ENCODE results near the gene TRIM17.

The TRIM17 gene

GRCh38 chr1:228364706-228365213, 51.9 kb downstream of the TRIM17 start:
- no peak overlapping the region for H3K27ac ChIP-seq (ENCODE audit: low read depth, low read length)
- no peaks in the 10 kb centered on the region for H3K27me3 ChIP-seq (ENCODE audit: insufficient read depth, low read length)
- H2AFZ ChIP-seq (ENCODE audit: low read length, unreplicated experiment): no peak overlapping the region
- H3K36me3 ChIP-seq (ENCODE audit: insufficient read depth, low read length): no peaks in the 10 kb centered on the region
- H3K4me1 ChIP-seq (ENCODE audit: control insufficient read depth, insufficient read depth, low read length, unreplicated experiment): no peaks in the 10 kb centered on the region
- no peak overlapping the region for H3K4me3 ChIP-seq (ENCODE audit: low read depth, low read length)
- H3K79me2 ChIP-seq (ENCODE audit: control insufficient read depth, insufficient read depth, low read length, unreplicated experiment): no peaks in the 10 kb centered on the region

GRCh38 chr1:228364068-228364705, 52.5 kb downstream of the TRIM17 start:
- Histone ChIP-seq H3K36me3 (ENCODE audit: insufficient read depth, low read length) (no peaks in the 10 kb centered on the region), H2AFZ (ENCODE audit: low read length, unreplicated experiment) (no peak overlapping the region), H3K4me1 (ENCODE audit: control insufficient read depth, insufficient read depth, low read length, unreplicated experiment) (no peaks in the 10 kb centered on the region), H3K79me2 (ENCODE audit: control insufficient read depth, insufficient read depth, low read length, unreplicated experiment) (no peaks in the 10 kb centered on the region), H3K27ac (ENCODE audit: low read depth, low read length) (no peak overlapping the region), H3K4me3 (ENCODE audit: low read depth, low read length) (no peak overlapping the region), H3K27me3 (ENCODE audit: insufficient read depth, low read length) (no peaks in the 10 kb centered on the region)

- Histone ChIP-seq H3K79me2 (ENCODE audit: control insufficient read depth, insufficient read depth, low read length, unreplicated experiment) (no peaks in the 10 kb centered on the region), H3K4me1 (ENCODE audit: control insufficient read depth, insufficient read depth, low read length, unreplicated experiment) (no peaks in the 10 kb centered on the region), H2AFZ (ENCODE audit: low read length, unreplicated experiment) (no peak overlapping the region), H3K27me3 (ENCODE audit: insufficient read depth, low read length) (no peaks in the 10 kb centered on the region), H3K27ac (ENCODE audit: low read depth, low read length) (no peak overlapping the region), H3K36me3 (ENCODE audit: insufficient read depth, low read length) (no peaks in the 10 kb centered on the region), H3K4me3 (ENCODE audit: low read depth, low read length) (no peak overlapping the region)
Observed at GRCh38 chr1:228363686-228364067, 53.0 kb downstream of the TRIM17 start.

GRCh38 chr1:228362884-228363450, 53.7 kb downstream of the TRIM17 start:
- no peak overlapping the region for H2AFZ ChIP-seq (ENCODE audit: low read length, unreplicated experiment)
- H3K4me3 ChIP-seq (ENCODE audit: low read depth, low read length): no peak overlapping the region

GRCh38 chr1:228362141-228362883, 54.3 kb downstream of the TRIM17 start:
- Histone ChIP-seq H3K79me2 (ENCODE audit: control insufficient read depth, insufficient read depth, low read length, unreplicated experiment) (no peaks in the 10 kb centered on the region), H3K4me1 (ENCODE audit: control insufficient read depth, insufficient read depth, low read length, unreplicated experiment) (no peaks in the 10 kb centered on the region), H3K27ac (ENCODE audit: low read depth, low read length) (no peak overlapping the region), H3K36me3 (ENCODE audit: insufficient read depth, low read length) (no peaks in the 10 kb centered on the region), H2AFZ (ENCODE audit: low read length, unreplicated experiment) (no peak overlapping the region), H3K4me3 (ENCODE audit: low read depth, low read length) (no peak overlapping the region), H3K27me3 (ENCODE audit: insufficient read depth, low read length) (no peaks in the 10 kb centered on the region)

More at GRCh38 chr1:228362884-228363450, 53.7 kb downstream of the TRIM17 start:
- no peaks in the 10 kb centered on the region for H3K27me3 ChIP-seq (ENCODE audit: insufficient read depth, low read length)
- no peaks in the 10 kb centered on the region for H3K79me2 ChIP-seq (ENCODE audit: control insufficient read depth, insufficient read depth, low read length, unreplicated experiment)
- H3K27ac ChIP-seq (ENCODE audit: low read depth, low read length): no peak overlapping the region
- no peaks in the 10 kb centered on the region for H3K4me1 ChIP-seq (ENCODE audit: control insufficient read depth, insufficient read depth, low read length, unreplicated experiment)
- no peaks in the 10 kb centered on the region for H3K36me3 ChIP-seq (ENCODE audit: insufficient read depth, low read length)

- H3K79me2 ChIP-seq (ENCODE audit: control insufficient read depth, insufficient read depth, low read length, unreplicated experiment): no peaks in the 10 kb centered on the region
- no peak overlapping the region for H3K27ac ChIP-seq (ENCODE audit: low read depth, low read length)
- H3K36me3 ChIP-seq (ENCODE audit: insufficient read depth, low read length): no peaks in the 10 kb centered on the region
- no peaks in the 10 kb centered on the region for H3K4me1 ChIP-seq (ENCODE audit: control insufficient read depth, insufficient read depth, low read length, unreplicated experiment)
- H2AFZ ChIP-seq (ENCODE audit: low read length, unreplicated experiment): no peak overlapping the region
- H3K27me3 ChIP-seq (ENCODE audit: insufficient read depth, low read length): no peaks in the 10 kb centered on the region
- H3K4me3 ChIP-seq (ENCODE audit: low read depth, low read length): no peak overlapping the region
Observed at GRCh38 chr1:228361314-228362140, 55.1 kb downstream of the TRIM17 start.

GRCh38 chr1:228360533-228361313, 55.9 kb downstream of the TRIM17 start:
- Histone ChIP-seq H3K4me1 (ENCODE audit: control insufficient read depth, insufficient read depth, low read length, unreplicated experiment) (no peaks in the 10 kb centered on the region), H3K79me2 (ENCODE audit: control insufficient read depth, insufficient read depth, low read length, unreplicated experiment) (no peaks in the 10 kb centered on the region), H2AFZ (ENCODE audit: low read length, unreplicated experiment) (no peak overlapping the region), H3K36me3 (ENCODE audit: insufficient read depth, low read length) (no peaks in the 10 kb centered on the region), H3K27ac (ENCODE audit: low read depth, low read length) (no peak overlapping the region), H3K27me3 (ENCODE audit: insufficient read depth, low read length) (no peaks in the 10 kb centered on the region), H3K4me3 (ENCODE audit: low read depth, low read length) (no peak overlapping the region)

GRCh38 chr1:228359613-228360532, 56.8 kb downstream of the TRIM17 start:
- Histone ChIP-seq H3K79me2 (ENCODE audit: control insufficient read depth, insufficient read depth, low read length, unreplicated experiment) (no peaks in the 10 kb centered on the region), H3K27me3 (ENCODE audit: insufficient read depth, low read length) (no peaks in the 10 kb centered on the region), H3K36me3 (ENCODE audit: insufficient read depth, low read length) (no peaks in the 10 kb centered on the region), H3K4me1 (ENCODE audit: control insufficient read depth, insufficient read depth, low read length, unreplicated experiment) (no peaks in the 10 kb centered on the region), H2AFZ (ENCODE audit: low read length, unreplicated experiment) (no peak overlapping the region), H3K27ac (ENCODE audit: low read depth, low read length) (no peak overlapping the region), H3K4me3 (ENCODE audit: low read depth, low read length) (no peak overlapping the region)

GRCh38 chr1:228358764-228359612, 57.7 kb downstream of the TRIM17 start:
- H3K27me3 ChIP-seq (ENCODE audit: insufficient read depth, low read length): no peaks in the 10 kb centered on the region
- H2AFZ ChIP-seq (ENCODE audit: low read length, unreplicated experiment): no peak overlapping the region
- no peak overlapping the region for H3K27ac ChIP-seq (ENCODE audit: low read depth, low read length)
- no peaks in the 10 kb centered on the region for H3K79me2 ChIP-seq (ENCODE audit: control insufficient read depth, insufficient read depth, low read length, unreplicated experiment)
- H3K36me3 ChIP-seq (ENCODE audit: insufficient read depth, low read length): no peaks in the 10 kb centered on the region
- H3K4me3 ChIP-seq (ENCODE audit: low read depth, low read length): no peak overlapping the region
- H3K4me1 ChIP-seq (ENCODE audit: control insufficient read depth, insufficient read depth, low read length, unreplicated experiment): no peaks in the 10 kb centered on the region

Data from ACC112 (cell line).